NCI-H1436 (cell line): ENCODE measurements around the gene OCRL.

Experiments
- DNase-seq: peaks from one replicate; lab custom pipeline; 2025; lab: John Stamatoyannopoulos, UW

The OCRL gene

DNA sequence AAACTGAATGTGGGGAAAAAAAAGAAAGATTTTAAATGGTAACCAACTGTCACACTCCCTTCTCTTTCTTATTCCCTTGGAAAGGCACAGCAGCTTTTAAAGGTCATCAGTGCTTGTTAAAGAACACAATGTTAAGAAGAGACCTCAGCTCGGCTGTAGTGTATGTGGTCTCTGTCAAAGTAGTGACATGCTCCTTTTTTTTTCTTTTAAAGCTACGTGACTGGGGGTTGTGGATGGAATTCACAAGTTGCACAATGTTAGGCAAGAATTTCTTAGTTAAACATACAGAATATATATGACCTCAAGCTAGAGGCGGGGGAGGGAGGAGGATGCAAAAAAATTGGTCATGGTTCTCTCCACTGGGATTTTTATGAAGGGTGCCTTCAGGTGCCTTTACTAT is 45.6 kb downstream of the OCRL start:
- DNase-seq: no peak

DNA sequence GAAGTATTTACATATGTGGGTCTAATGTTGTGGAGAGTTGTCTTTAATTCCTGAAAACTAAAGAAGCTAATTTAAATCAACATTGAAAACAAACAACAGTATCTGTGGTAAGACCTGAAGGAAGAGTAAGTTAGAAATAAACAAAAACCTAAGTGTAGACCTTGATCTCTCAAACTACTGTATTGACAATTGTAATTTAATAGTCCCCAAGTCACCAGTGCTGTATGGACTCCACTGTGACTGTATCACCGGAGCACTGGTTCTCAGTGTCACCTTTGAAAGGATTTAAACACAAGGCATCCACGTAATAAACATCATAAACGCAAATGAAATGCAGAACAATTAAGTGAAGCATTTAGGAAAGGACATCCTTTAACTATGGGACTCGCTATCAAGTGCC is 46.4 kb downstream of the OCRL start:
- no peak for DNase-seq

DNA sequence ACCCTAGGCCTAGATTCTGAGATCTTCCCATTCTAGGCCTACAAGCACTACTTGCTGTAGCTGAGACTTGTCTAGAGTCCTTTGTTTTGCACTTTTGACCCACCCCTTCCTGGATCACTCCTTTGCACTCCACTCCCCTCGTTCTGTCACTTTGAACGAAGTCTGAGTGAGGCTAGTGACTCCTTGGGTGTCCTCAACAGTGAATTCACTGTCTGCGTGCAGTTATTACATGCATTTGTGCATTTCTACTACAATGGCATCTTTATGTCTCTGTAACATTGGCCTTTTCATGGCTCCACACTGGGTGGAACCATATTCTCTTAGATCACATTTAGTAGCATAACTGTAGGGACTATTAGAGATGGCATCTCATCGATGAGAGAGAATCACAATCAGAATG is 50.5 kb downstream of the OCRL start:
- no peak for DNase-seq

DNA sequence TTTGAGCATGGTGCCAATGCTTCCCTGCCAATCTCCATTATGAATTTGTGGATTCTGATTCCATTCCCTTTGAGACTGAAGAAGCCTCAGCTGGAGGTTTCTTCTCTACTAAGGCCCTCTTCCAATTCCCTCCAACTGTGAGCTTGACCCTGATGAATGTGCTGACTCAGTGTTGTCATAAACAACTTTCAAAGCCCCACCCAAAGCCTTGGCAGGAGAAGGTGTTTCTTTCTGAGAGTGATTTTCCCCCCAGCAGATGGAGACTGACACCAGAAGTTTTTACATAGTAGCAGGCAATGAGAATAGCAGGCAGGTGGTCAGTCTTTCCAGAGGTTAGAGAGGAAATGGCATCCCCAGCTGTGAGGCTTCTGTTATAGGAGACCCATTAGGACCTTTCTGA is 53.1 kb downstream of the OCRL start:
- no peak for DNase-seq

DNA sequence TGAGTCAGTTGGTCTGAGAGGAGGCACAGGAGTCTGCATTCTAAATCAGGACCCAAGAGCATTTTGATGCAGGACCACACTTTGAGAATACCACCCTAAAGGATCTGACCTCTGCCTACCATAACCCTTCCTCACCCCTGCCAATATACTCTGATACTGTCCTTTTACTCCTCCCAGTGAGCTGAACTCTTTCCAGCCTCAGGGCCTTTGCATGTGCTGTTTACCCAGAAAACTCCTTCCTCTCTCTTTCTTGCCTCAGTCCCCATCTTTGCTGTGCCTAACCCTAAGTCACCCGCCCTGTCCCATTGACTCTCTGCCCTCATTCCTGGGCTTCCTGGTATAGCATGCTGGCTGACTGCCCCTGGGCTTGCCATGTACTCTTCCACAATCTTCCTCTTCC is 54.7 kb downstream of the OCRL start:
- no peak for DNase-seq

DNA sequence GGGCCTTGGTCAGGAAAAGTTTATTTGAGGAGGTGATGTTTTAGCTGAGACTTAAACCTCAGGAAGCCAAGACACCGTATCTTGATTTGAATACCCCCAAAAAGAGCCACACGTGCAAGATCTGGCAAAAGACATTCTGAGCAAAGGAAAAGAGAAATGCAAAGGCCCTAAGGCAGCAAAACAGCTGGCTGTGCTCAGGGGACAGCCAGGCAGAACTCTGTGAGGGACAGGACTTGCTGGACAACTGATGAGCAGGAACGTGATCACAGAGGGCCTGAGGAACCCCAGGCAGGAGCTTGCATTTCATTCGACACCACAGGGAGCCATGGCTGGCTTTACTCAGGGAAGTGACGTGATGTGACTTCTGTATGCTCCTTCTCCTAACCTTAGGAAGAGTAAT is 56.0 kb downstream of the OCRL start:
- no peak for DNase-seq

DNA sequence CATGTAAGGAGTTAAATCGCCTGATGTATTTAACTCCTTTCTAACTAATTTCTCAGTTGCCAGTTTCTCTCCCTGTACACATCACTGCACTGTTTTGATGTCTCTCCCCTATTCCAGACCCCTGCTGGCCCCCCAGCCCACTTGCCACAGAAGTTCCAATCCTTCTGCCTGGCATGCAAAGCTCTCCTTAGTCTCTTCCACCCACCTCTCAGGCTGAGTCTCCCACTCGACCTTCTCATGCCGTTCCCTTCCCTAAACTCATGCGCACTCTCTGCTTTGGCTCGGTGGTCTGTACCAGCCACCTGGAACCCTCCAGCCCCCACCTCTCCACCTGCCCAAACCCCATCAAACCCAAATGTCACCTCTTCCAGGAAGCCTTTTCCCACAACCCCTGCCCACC is 57.8 kb downstream of the OCRL start:
- no peak for DNase-seq

DNA sequence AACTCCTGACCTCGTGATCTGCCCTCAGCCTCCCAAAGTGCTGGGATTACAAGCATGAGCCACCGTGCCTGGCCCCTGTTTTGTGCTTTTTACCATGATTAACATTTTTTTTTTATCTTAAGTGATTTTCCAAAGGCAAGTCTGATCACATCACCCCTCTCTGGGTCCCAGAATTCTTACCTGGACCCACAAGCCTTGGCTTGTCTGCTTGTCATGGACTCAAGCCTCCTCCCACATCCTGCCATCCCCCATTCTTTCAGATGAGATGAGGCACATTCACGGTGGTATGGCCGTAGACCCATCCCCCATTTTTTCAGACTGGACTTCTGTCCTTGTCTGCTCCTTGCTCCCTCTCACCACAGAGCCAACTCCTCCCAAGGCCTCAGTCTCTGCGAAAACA is 59.4 kb downstream of the OCRL start:
- DNase-seq: no peak

DNA sequence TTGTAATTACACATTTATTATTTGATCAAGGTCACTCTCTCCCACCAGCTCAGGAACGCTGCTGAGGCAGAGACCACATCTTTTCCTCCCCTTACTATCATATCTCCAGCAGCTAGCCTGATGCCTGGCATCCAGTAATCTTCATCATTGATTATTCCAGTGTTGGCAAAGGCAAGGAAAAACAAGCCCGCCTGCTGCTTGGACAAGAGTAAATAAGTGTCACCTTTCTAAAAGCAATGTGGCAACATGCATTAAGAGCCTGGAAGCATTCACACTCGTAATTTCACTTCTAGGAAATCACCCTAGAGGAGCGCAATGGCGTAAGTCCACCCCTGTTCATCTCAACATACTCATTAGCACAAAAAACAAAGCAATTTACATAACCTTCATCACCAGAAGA is 59.9 kb downstream of the OCRL start:
- DNase-seq: no peak

DNA sequence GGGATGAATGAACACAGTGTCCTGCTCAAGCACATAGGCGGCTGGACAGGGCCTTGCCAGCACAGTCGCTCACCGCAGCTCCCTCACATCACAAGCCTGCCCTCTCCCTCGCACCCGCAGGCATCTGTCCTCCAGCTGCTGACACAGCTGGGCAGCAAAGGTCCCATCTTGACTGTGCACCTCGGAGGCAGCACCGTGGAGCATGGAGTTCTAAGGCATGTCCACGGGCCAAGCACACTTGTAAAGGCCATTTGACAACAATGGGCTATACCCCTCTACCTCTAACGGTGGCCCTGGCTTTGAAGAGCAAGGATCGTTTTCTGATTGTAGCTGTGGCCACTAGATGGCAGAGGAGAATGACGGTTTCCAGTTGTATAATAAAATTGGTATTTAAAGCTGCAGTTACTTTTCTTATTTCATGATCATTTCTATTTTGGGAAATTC is 60.9 kb downstream of the OCRL start:
- no peak for DNase-seq

DNA sequence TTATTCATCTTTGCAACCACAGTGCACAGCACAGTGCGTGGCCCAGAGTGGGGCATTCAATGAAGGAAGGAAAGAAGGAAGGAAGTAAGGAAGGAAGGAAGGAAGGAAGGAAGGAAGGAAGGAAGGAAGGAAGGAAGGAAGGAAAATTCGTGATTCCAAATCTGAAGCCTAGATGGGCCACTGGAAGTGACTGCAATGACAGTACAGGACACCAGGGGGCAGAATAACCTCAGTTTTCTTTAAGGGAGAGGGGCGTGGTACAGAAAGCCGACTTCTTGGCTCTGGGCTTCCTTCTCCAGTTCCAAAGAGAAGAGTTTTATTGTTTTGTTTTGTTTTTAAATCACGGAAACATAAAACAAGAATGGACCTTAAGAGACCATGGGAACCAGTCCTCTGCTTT is 66.9 kb downstream of the OCRL start:
- peak; percentile 48 for DNase-seq

DNA sequence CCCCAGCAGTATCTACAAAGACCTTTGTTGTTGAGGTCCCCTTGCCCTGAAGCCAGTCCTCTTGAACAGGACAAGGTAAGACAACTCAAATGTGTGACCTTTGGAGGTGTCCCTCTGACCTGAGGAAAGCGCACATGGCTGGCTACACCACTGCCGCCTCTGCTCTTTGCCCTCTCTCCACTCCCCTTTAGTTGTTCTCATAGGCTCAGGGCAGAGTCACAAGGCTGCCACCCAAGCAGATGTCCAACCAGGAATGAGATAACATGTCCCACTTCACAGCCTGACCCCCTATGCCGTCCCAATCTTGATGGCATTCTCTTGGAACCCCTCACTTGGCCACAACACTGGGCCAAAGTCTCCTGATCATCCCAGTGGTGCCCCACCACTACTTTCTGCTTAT is 68.4 kb downstream of the OCRL start:
- no peak for DNase-seq

DNA sequence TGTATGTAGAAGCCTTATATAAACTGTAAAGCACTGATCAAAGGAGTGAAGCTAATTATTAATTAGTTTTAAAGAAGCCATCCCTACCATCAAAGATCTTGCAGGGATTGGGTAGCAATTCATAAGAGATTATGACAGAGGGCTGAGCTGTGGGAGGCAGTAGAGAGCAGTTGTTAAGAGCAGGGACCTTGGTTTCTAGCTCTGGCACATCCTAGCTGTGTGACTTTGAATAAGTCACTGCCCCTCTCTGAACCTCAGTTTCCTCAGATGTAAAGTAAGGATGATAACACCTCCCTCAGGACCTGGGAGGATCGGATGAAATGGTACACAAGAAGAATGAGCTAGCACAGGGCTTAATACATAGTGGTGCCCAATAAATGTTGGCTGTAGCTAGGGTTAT is 69.3 kb downstream of the OCRL start:
- no peak for DNase-seq

DNA sequence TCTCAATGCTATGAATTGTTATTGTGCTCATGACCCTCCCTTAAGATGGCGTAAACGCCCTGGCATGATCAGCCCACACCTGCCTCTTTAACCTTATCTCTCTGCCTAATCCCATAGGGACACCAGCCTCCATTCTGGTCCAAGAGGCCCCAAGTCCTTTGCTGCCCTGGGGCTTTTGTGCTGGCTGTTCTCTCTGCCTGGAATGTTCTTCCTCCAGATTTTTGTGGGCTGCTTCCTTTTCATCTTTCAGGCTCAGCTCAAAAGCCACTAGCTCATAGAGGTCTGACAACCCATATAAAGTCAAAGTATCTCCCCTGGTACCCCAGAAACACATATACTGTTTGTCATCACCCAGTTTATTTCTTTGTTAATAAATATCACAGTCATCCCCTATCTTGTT is 72.3 kb downstream of the OCRL start:
- DNase-seq: no peak

DNA sequence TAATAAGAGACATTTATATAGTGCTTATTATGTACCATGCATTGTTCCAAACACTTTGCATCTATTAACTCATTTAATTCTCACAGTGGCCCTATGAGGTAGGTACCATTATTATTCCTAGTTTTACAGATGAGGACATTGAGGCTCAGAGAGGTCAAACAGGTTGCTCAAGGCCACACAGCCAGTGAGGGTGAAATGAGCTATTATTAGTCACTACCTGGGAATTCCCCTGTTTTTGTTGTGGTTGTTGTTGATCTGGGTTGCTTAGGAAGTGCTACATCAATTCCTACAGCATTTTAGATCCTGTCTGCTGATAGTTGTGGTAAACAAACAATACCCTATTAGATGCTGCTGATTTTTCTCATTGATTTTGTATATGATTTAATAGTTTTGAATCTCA is 73.5 kb downstream of the OCRL start:
- no peak for DNase-seq

DNA sequence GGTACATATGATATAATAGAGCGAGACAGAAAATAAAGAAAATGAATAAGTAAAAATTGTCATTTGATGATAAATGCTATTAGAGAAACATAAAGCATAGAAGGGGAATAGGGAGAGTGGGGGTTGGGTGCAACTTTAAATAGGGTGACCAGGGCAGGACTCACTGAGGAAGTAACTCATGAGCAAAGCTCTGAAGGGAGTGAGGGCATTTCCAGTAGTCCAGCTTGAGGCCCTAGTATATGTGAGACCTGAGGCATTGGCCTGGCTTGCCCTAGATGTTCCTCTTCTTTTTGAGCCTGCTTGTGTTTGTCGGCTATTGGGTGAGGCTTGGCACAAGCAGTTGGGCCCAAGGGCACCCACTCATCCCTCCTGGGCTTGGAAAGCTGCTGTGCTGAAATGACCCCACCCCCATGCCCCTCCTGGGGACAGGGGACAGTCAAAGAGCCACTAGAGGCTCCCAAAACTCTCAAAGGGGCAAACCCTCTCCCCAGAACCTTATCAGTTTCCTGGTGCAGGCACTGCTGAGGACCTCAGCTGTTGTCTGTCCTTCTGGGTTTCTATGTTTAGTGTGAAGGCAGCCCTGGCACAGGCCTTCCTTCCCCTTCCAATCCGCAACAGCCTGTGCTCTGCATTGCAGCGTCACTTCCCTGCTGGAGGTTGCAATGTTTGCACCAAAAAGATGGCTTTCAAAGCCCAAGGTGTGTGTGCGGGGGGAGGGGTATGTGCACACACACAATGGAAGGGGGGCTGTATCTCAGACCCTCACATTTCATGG is 74.6 kb downstream of the OCRL start:
- DNase-seq: no peak

DNA sequence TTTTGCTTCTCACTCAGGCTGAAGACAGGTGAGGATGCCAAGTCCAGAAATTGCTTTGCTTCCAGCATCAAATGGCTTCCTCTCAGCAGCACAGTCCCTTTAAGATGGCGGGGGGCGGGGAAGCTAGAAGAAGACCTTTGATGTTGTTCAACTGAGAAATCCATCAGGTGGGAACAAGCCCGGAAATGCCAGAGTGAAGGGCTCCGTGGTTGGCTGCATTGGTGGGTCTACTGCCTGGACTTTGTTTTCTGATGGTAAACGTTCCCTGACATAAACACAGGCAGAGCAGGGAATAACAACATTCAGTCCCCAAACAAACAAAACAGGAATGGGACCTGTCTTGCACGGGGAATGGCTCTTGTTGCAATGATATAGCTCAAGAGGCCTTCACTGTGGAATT is 77.4 kb downstream of the OCRL start:
- DNase-seq: no peak

DNA sequence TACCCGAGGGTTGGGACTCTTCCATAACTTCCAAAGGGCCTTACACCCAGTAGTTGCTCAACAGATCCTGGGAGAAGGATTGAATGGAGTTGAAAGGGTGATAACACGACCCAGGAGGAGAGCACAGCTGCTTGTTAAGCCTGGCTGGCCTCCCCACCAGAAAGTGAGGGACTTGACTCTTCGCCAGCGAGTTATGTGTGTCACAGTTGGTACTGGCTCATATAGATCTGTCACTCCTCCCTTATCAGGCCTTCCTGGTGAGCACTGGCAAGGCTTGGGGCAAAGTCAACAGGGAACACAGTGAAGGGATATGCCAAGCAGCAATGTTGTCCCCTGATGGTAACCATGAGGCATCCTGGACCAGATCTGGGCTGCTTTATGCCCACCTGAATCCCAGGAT is 78.9 kb downstream of the OCRL start:
- no peak for DNase-seq

DNA sequence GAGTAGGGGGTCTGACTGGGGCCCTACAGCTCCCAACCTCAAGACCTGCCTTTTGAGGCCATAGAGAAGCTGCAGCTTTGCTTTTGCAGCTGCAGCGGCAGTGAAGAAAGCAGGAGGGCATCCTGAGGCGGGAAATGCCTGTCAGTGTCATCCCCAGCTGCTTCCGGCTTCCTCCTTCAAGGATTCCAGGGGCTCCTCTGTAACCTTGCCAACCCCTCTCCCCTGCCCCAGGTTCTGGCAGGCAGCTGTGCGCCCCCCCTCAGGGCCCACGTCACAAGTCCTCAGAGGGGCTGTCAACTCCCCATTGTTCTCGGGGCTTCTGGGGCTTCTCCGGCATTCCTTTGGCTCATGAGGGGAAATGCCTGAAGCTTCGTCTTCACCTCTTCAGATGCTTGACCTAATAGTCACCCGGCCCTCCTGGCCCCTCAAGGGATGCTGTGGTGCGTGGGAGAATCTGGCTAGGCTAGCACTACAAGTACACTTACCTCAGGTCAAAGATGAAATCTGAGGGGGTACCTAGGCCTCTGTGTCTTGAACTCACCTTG is 82.8 kb downstream of the OCRL start:
- DNase-seq: no peak

DNA sequence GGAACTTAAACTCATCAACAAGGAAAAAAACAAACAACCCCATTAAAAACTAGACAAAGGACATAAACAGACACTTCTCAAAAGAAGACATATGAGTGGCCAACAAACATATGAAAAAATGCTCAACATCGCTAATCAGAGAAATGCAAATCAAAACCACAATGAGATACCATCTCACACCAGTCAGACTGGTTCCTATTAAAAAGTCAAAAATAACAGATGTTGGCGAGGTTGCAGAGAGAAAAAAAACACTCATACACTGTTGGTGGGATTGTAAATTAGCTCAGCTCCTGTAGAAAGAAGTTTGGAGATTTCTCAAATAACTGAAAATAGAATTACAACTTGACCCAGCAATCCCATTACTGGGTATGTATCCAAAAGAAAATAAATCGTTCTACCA is 86.0 kb downstream of the OCRL start:
- no peak for DNase-seq

DNA sequence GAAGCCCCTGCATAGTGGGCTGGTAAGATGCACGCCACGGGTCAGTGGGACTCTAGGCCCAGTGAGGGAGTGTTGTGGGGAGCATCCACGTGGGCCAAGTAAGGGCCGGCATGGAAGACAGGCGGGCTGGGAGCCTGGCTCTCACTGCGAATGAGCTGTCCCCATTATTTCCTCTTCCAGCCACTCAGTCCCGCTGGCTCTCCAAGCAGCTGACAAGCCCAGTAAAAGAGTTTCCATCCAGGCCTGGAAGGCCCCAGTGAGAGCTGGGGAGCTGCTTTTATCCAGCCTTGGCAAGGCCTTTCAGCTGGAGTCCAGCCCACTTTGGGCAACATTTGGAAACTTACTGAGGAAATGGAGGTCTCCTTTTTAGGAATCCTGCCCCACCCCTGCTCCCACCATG is 89.8 kb downstream of the OCRL start:
- no peak for DNase-seq

DNA sequence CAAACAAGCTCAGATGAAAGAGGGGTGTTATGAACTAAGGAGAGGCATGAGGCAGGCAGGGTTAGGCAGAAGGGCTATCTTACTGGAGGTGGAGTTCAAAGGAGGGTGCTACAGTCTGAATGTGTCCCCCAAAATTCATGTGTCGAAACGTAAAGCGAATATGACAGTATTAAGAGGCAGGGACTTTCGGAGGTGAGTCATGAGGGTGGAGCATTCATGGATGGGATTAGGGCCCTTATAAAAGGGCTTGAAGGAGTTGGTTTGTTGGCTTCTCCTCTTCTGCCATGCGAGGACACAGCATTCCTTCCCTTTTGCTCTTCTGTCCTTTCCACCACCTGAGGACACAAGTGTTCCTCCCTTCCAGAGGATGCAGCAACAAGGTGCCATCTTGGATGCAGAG is 91.8 kb downstream of the OCRL start:
- no peak for DNase-seq

DNA sequence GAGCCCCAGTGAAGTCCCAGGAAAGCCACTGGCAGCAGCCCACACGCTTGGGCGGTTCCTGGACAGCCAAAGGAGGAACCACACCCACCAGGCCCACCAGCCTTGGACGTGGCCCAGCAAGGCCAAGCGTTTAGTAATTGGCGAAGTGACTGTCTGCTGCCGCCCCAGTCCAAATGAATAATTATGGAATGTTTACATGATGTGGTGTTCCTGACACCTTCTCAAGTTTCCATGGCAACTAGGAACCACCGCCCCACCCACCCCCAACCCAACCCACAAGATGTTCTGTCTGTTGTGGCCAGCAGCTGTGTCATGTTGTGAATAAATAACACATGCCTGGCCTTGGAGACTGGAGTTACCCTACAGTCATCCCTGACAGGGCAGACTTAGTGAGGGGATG is 92.4 kb downstream of the OCRL start:
- DNase-seq: no peak

DNA sequence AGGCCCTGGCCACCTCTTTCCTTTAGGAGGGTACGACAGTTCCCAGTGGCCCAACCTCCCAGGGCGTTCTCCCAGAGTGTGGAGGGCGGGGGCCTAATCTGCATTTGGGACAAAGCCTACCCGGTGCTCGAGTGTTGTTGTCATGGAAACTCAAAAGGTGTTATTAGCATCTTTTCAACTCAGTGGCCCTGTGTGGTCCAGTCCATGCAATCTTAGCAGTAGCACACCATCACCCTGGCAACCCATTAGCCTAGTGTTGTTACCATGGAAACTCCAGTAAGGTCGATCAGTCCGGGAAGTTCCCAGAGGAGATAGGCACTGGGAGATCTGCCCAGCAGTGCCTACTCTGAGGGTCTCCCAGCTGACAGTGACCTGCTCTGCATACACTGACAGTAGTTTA is 94.5 kb downstream of the OCRL start:
- DNase-seq: no peak
